Suprapubic skin (tissue), 4 donors: Measurements from ENCODE around the gene RBMS3. TPM values are rescaled to one million over a fixed set of nuclear protein-coding genes. Genes with fewer than 3 reads are reported as not detected.

ENCODE experiments used
- DNase-seq, 2 donors: peaks; one replicate each; pipeline ENCODE4 v3.0.0-alpha.2; 2019; ENCODE audit warnings: low spot score in 2 of 2
- H3K27ac ChIP-seq: fragments of 200-600 bp; sonication (generic); one replicate; pipeline ENCODE4 v1.5.1; 2019
- H3K27me3 ChIP-seq: fragments of 200-600 bp; sonication (generic); one replicate; pipeline ENCODE4 v1.5.1; 2019
- H3K36me3 ChIP-seq: fragments of 200-600 bp; sonication (generic); one replicate; pipeline ENCODE4 v1.5.1; 2019
- H3K4me1 ChIP-seq: fragments of 200-600 bp; sonication (generic); one replicate; pipeline ENCODE4 v1.5.1; 2019
- H3K4me3 ChIP-seq: fragments of 200-600 bp; sonication (generic); one replicate; pipeline ENCODE4 v1.5.1; 2019; ENCODE audit warnings: mild to moderate bottlenecking
- H3K9me3 ChIP-seq: fragments of 200-600 bp; sonication (generic); one replicate; pipeline ENCODE4 v1.5.1; 2019
- CTCF ChIP-seq, 2 donors: fragments of 200-600 bp in 1 of 2; fragments of 450-650 bp in 1 of 2; sonication (generic) in 1 of 2; IDR thresholded peaks; one replicate each; pipeline ENCODE4 v1.5.1; 2016 to 2019; ENCODE audit warnings: antibody characterized with exemption in 2 of 2, mild to moderate bottlenecking in 1 of 2, moderate library complexity in 1 of 2
- EP300 ChIP-seq: sonication (generic); formaldehyde crosslinking; IDR thresholded peaks from one replicate; pipeline ENCODE4 v1.6.1; 2017; ENCODE audit warnings: antibody characterized with exemption
- POLR2A ChIP-seq, 2 donors: fragments of 450-650 bp; IDR thresholded peaks; one replicate each; pipeline ENCODE4 v1.6.1; 2017; ENCODE audit warnings: antibody characterized with exemption in 2 of 2, mild to moderate bottlenecking in 2 of 2, moderate library complexity in 2 of 2
- POLR2AphosphoS5 ChIP-seq, 3 donors: sonication (generic); formaldehyde crosslinking; IDR thresholded peaks; one replicate each; pipeline ENCODE4 v1.6.1; 2017; ENCODE audit warnings: antibody characterized with exemption in 3 of 3
- WGBS: methylation state at CpG from one replicate; pipeline ENCODE4 v1.1.5; 2018; 5-methylcytosine and 5-hydroxymethylcytosine counted together
- total RNA-seq, 4 donors: library from RNA; depleted of rRNA; stranded (reverse); fragments of >200 nt; gene quantifications; one replicate each; pipeline ENCODE4 v1.1.0, GENCODE V29; 2016

RBMS3 gene
- total RNA-seq, 4 donors from 2014 or later: 7.7 to 23.4 (median 11.9) TPM

GRCh38 chr3:29746163-29746760 is 465.4 kb downstream of the RBMS3 start:
- no peak overlapping the region for H3K4me3 ChIP-seq
- no peaks in the 10 kb centered on the region for H3K27me3 ChIP-seq
- no peak overlapping the region for H3K27ac ChIP-seq
- no peaks in the 10 kb centered on the region for H3K4me1 ChIP-seq
- H3K9me3 ChIP-seq: no peaks in the 10 kb centered on the region
- no peak for TF ChIP-seq POLR2AphosphoS5 (IDR thresholded peaks at IDR 0.05)
- TF ChIP-seq POLR2A (IDR thresholded peaks at IDR 0.05): no peak
- no peak for TF ChIP-seq CTCF (IDR thresholded peaks at IDR 0.05)
- TF ChIP-seq EP300: no peak
- WGBS: 60% methylated on average over 2 of the region's 2 CpGs
- no peaks in the 10 kb centered on the region for H3K36me3 ChIP-seq
- no peak for DNase-seq

- no peak for DNase-seq
- Histone ChIP-seq H3K27me3 (no peaks in the 10 kb centered on the region), H3K9me3 (no peaks in the 10 kb centered on the region), H3K27ac (no peak overlapping the region), H3K36me3 (no peaks in the 10 kb centered on the region), H3K4me1 (no peaks in the 10 kb centered on the region), H3K4me3 (no peak overlapping the region)
- TF ChIP-seq POLR2A (IDR thresholded peaks at IDR 0.05) (no peak), POLR2AphosphoS5 (IDR thresholded peaks at IDR 0.05) (no peak), CTCF (IDR thresholded peaks at IDR 0.05) (no peak), EP300 (no peak)
These were observed 467.1 kb downstream of the RBMS3 start for GRCh38 chr3:29747991-29748390.

GRCh38 chr3:29751647-29752314 is 470.9 kb downstream of the RBMS3 start:
- no peaks in the 10 kb centered on the region for H3K27me3 ChIP-seq
- H3K9me3 ChIP-seq: no peaks in the 10 kb centered on the region
- no peaks in the 10 kb centered on the region for H3K36me3 ChIP-seq
- H3K27ac ChIP-seq: no peak overlapping the region
- TF ChIP-seq EP300: no peak
- TF ChIP-seq CTCF (IDR thresholded peaks at IDR 0.05): no peak
- TF ChIP-seq POLR2A (IDR thresholded peaks at IDR 0.05): no peak
- no peak for TF ChIP-seq POLR2AphosphoS5 (IDR thresholded peaks at IDR 0.05)
- DNase-seq: no peak
- H3K4me1 ChIP-seq: no peaks in the 10 kb centered on the region
- no peak overlapping the region for H3K4me3 ChIP-seq
- 86% methylated on average over 8 of the region's 9 CpGs for WGBS

GRCh38 chr3:29754346-29754745 is 473.5 kb downstream of the RBMS3 start:
- no peak overlapping the region for H3K27ac ChIP-seq
- WGBS: 100% methylated on average over 1 of the region's 1 CpG
- no peaks in the 10 kb centered on the region for H3K9me3 ChIP-seq
- no peaks in the 10 kb centered on the region for H3K27me3 ChIP-seq
- H3K4me1 ChIP-seq: peaks cover 16% of the 10 kb centered on the region
- no peak for TF ChIP-seq CTCF (IDR thresholded peaks at IDR 0.05)
- TF ChIP-seq POLR2AphosphoS5 (IDR thresholded peaks at IDR 0.05): no peak
- no peak for TF ChIP-seq EP300
- no peak for TF ChIP-seq POLR2A (IDR thresholded peaks at IDR 0.05)
- no peaks in the 10 kb centered on the region for H3K36me3 ChIP-seq
- DNase-seq: no peak
- no peak overlapping the region for H3K4me3 ChIP-seq

GRCh38 chr3:29755416-29755815 is 474.5 kb downstream of the RBMS3 start:
- Histone ChIP-seq H3K4me3 (no peak overlapping the region), H3K27ac (no peak overlapping the region), H3K9me3 (no peaks in the 10 kb centered on the region), H3K4me1 (peaks cover 25% of the 10 kb centered on the region), H3K36me3 (no peaks in the 10 kb centered on the region), H3K27me3 (no peaks in the 10 kb centered on the region)
- DNase-seq: no peak
- TF ChIP-seq POLR2A (IDR thresholded peaks at IDR 0.05) (no peak), EP300 (no peak), CTCF (IDR thresholded peaks at IDR 0.05) (no peak), POLR2AphosphoS5 (IDR thresholded peaks at IDR 0.05) (no peak)
- WGBS: 65% methylated on average over 1 of the region's 1 CpG
